Lower lobe of right lung (tissue), 2 donors: ENCODE results near the gene LCN6. TPM values are rescaled to one million over a fixed set of nuclear protein-coding genes. Genes with fewer than 3 reads are reported as not detected.
"Not testable (repeated sequence)": the region's sequence is repeated elsewhere in the genome, so short reads cannot be mapped to it uniquely, and the experiment has no call there.

Source experiments
- ATAC-seq, 2 donors: fragments of 200-7000 bp; cut with Tn5 transposase; one replicate each; pipeline ENCODE4 v1.9.1; 2020 to 2022; ENCODE audit warnings: mild to moderate bottlenecking in 2 of 2, moderate library complexity in 2 of 2
- DNase-seq: peaks from one replicate; pipeline ENCODE4 v3.0.0-alpha.2; 2020
- H3K27ac ChIP-seq: fragments of 200-600 bp; one replicate; pipeline ENCODE4 v1.8.0; 2022
- H3K27me3 ChIP-seq: fragments of 200-600 bp; one replicate; pipeline ENCODE4 v1.8.0; 2022; ENCODE audit warnings: low read depth
- H3K36me3 ChIP-seq: fragments of 200-600 bp; one replicate; pipeline ENCODE4 v1.8.0; 2022; ENCODE audit warnings: mild to moderate bottlenecking
- H3K4me1 ChIP-seq: fragments of 200-600 bp; one replicate; pipeline ENCODE4 v1.8.0; 2022
- H3K4me3 ChIP-seq: fragments of 200-600 bp; one replicate; pipeline ENCODE4 v1.8.0; 2022; ENCODE audit warnings: mild to moderate bottlenecking
- H3K9me3 ChIP-seq: fragments of 200-600 bp; one replicate; pipeline ENCODE4 v1.8.0; 2022
- CTCF ChIP-seq: fragments of 200-600 bp; IDR thresholded peaks from one replicate; pipeline ENCODE4 v1.8.0; 2022; ENCODE audit warnings: antibody characterized with exemption, mild to moderate bottlenecking
- intact Hi-C: fragments of 100-400 bp; cut with DNase I; formaldehyde crosslinking; loops from one replicate; pipeline ENCODE4 v1.11.0; 2022
- total RNA-seq: library from RNA; stranded (reverse); fragmentation: NEBNext Ultra II Directional; extraction: Animal tissue kit (Norgen Biotek cat#: 25700); gene quantifications from one replicate; pipeline ENCODE4 v1.2.1, GENCODE V29; 2021
- donor health status: DM: no; HTN: yes; CAD: no; lungs with severe emphysema.

Gene LCN6
- total RNA-seq, 1 donor from 2014 or later, result 2.9 TPM

DNA sequence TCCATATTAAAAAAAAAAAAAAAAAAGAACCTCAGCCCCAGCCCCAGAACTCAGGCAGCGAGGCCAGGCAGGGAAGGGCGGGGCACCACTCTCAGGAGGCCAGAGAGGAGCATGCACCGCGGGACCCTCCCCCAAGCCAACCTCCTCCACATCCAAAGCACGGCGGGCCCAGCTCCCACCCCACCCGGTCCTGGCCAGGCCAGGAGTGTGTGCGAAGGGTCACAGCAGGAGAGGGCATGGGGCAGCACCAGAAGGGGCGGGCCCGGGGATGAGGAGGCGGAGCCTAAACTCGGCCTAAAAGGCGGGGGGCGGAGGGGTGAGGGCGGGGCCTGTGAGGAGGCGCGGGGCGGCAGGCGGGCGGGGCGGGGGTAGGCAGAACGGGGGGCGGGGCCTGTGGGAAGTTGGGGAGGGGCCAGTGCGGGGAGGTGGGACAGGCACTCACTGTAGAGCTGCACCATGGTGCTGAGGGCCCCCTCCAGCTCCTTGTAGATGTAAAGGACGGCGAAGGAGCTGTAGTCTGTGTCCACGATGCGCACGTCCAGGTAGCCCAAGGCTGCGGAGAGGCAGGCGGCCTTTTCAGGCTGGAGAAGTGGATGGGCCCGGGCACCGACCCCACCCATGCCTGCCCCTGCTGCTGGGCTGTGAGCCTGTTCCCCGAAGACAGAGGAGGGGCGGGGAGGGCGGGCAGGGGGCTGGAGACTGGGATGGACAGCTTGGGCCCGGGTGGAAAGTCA, 14.8 kb upstream of the LCN6 start:
- TF ChIP-seq CTCF, result no peak
- peak; percentile 69 for DNase-seq
- intact Hi-C loops, result no loop called here
- H3K4me1 ChIP-seq, result no peaks in the 10 kb centered on the region
- peaks cover 16% of the 10 kb centered on the region for H3K27me3 ChIP-seq
- peak; percentile 37 to 58 for ATAC-seq
- no peak overlapping the region for H3K27ac ChIP-seq
- no peaks in the 10 kb centered on the region for H3K9me3 ChIP-seq
- H3K36me3 ChIP-seq, result no peaks in the 10 kb centered on the region
- no peak overlapping the region for H3K4me3 ChIP-seq

- peak; percentile 38 for DNase-seq
- ATAC-seq, result no peak
- H3K4me3 ChIP-seq, result no peak overlapping the region
- no peak for TF ChIP-seq CTCF
- H3K27me3 ChIP-seq, result peaks cover 16% of the 10 kb centered on the region
- intact Hi-C loops, result no loop called here
- no peaks in the 10 kb centered on the region for H3K4me1 ChIP-seq
- H3K9me3 ChIP-seq, result no peaks in the 10 kb centered on the region
- H3K36me3 ChIP-seq, result no peaks in the 10 kb centered on the region
- H3K27ac ChIP-seq, result no peak overlapping the region
Observed at GRCh38 chr9:136762221-136762691, 13.9 kb upstream of the LCN6 start.

DNA sequence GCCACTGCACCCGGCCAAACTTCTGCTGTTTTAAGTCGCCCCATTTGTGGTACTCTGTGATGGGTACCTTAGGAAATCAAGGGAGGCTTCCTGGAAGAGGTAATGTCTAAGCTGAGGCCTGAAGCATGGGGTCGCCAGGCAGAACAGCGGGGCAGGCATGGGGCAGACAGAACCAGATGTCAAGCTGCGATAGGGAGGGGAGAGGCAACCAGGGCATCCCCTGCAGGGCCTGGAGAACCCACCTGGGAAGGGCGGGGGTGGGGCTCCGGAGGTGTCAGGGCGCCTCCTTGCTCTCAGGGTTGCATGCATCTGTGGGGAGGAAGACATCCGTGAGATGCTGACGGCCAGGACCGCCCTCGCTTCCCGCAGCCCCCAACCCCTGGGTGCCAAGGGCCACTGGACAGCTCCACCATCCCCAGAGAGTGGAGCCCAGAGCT, 13.2 kb upstream of the LCN6 start:
- H3K27ac ChIP-seq, result no peak overlapping the region
- H3K9me3 ChIP-seq, result no peaks in the 10 kb centered on the region
- H3K4me3 ChIP-seq, result no peak overlapping the region
- no peaks in the 10 kb centered on the region for H3K36me3 ChIP-seq
- no peak for TF ChIP-seq CTCF
- ATAC-seq, result no peak
- peaks cover 16% of the 10 kb centered on the region for H3K27me3 ChIP-seq
- DNase-seq, result peak; percentile 34
- intact Hi-C loops, result no loop called here
- H3K4me1 ChIP-seq, result no peaks in the 10 kb centered on the region

GRCh38 chr9:136760834-136761544, 12.7 kb upstream of the LCN6 start:
- H3K27ac ChIP-seq, H3K36me3 ChIP-seq, intact Hi-C loops, H3K4me3 ChIP-seq, H3K9me3 ChIP-seq, H3K4me1 ChIP-seq: not testable (repeated sequence)
- ATAC-seq (peak; percentile 8 to 34), DNase-seq (peak; percentile 60)
- peak; percentile 35 for TF ChIP-seq CTCF
- H3K27me3 ChIP-seq, result peaks cover 16% of the 10 kb centered on the region

- Histone ChIP-seq H3K4me1 (no peaks in the 10 kb centered on the region), H3K27ac (no peak overlapping the region), H3K36me3 (no peaks in the 10 kb centered on the region), H3K9me3 (no peaks in the 10 kb centered on the region), H3K4me3 (no peak overlapping the region), H3K27me3 (peaks cover 16% of the 10 kb centered on the region)
- DNase-seq (peak; percentile 41), ATAC-seq (no peak)
- intact Hi-C loops, result no loop called here
- no peak for TF ChIP-seq CTCF
Observed at GRCh38 chr9:136760424-136760823, 12.1 kb upstream of the LCN6 start.
